Epithelial cell of prostate (primary cell): ENCODE data around the gene ALG11.
"Not testable (repeated sequence)": the region's sequence is repeated elsewhere in the genome, so short reads cannot be mapped to it uniquely, and the experiment has no call there.

Experiments
- DNase-seq: peaks from one replicate; pipeline ENCODE4 v3.0.0-alpha.2; 2011; ENCODE audit warnings: low read depth, low spot score
- H3K27ac ChIP-seq: fragments of 450-650 bp; 2 replicates; pipeline ENCODE4 v1.5.1; 2017; ENCODE audit warnings: mild to moderate bottlenecking

The ALG11 gene

GRCh38 chr13:52011632-52012511 is at the start of gene ALG11:
Gene ALG11, plus strand, starts transcription at chr13:52012398. Its CDS starts 21 bp downstream, at chr13:52012419.
- H3K27ac ChIP-seq = no peak within 1 kb of the TSS
- peak; percentile 88 for DNase-seq

DNA sequence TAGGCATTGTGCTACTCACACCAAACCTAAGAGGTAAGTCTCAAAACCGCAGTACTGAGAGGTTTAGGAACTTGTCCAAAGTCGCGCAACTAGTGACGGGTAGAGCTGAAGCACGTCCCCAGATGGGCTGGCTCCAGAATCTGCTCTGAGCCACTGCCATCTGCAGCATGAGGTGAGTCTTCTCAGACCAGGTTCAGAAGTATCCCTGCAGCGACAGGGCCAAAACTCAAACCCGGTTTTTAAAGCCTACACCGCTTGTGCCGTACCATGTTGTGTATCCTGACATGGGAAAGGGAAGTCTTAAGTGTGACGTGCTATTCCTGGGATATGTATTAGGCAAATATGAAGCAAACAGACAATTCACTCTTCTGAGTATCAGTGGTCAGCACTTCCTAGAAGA is 46.0 kb upstream of the ALG11 start:
- no peak for DNase-seq
- H3K27ac ChIP-seq = no peak overlapping the region

- no peak for DNase-seq
- H3K27ac ChIP-seq = no peak overlapping the region
These were observed 44.4 kb upstream of the ALG11 start for GRCh38 chr13:51967482-51968446.

DNA sequence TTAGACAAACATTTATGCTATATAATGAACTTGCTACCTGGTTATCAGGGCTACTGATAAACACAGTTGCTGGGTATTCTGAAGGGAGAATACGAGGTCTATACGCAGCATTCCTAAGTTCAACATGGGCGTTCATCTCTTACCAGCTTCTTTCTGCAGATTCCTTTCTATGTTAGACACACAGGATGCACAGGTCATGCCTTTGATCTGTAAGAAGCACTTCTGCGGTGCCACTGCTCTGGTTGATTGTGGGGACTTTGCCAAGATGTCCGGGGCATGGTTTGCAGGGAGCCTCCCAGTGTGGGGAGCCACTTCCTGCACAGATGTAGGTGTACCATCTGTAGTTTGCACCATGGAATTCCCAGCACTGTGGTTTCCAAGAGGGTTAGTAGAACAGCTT is 41.8 kb upstream of the ALG11 start:
- DNase-seq = no peak
- H3K27ac ChIP-seq = no peak overlapping the region

GRCh38 chr13:51971520-51972426 is 40.4 kb upstream of the ALG11 start:
- H3K27ac ChIP-seq = no peak overlapping the region
- no peak for DNase-seq

DNA sequence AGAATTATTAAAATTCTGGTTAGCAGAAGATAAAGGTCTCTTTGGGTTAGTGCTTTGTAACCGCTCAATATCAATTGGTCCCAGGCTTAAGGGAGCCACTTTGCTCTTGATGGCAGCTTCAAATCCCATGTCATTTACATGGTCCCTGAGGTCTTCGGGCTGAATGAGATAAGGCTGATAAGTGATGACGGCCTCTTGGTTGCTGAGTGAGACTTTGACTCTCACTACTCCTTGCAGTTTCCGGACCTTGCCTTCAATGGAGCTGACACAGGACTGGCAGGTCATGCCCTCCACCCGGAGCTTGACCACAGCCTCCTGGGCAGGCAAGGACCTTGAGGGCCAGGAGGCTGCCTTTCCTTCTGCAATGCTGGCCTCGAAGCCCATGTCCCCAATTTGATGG is 37.7 kb upstream of the ALG11 start:
- no peak overlapping the region for H3K27ac ChIP-seq
- no peak for DNase-seq

DNA sequence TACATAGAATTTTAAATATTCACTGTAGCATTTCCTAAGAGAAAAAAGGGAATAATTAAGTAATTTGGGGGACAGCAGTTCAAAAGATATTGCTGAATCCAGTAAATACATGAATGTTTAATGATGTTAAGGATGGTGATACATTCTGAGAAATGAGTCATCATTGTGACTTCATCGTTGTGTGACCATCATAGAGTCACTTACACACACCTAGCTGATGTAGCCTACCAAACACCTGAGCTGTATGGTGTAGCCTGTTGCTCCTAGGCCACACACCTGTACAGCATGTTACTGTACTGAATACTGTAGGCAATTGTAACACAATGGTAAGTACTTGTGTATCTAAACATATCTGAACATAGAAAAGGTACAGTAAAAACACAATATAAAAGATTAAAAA is 35.8 kb upstream of the ALG11 start:
- no peak overlapping the region for H3K27ac ChIP-seq
- DNase-seq = no peak

GRCh38 chr13:51976890-51977289 is 35.3 kb upstream of the ALG11 start:
- no peak for DNase-seq
- no peak overlapping the region for H3K27ac ChIP-seq

GRCh38 chr13:51977625-51978024 is 34.6 kb upstream of the ALG11 start:
- H3K27ac ChIP-seq = peak overlapping the region; percentile 7
- no peak for DNase-seq

- no peak overlapping the region for H3K27ac ChIP-seq
- no peak for DNase-seq
These were observed 33.2 kb upstream of the ALG11 start for GRCh38 chr13:51978796-51979556.

DNA sequence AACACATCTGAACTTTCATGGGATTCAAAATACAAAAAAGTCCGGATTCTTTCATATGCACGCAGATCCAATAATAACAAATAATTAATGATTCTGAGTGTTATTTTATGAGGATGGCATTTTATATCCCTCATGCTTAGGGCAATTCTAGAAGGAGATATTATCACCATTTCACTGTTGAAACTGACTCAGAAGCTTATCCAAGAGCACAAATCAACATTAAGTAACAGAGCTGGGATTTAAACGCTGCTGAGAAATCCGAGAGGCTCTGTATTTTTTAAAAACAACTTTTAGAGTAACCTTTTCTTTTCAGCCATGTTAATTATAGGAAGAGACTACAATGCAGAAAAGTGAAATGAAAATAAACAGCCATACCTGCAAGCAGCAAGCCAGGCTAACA is 31.3 kb upstream of the ALG11 start:
- no peak for DNase-seq
- H3K27ac ChIP-seq = no peak overlapping the region

- no peak overlapping the region for H3K27ac ChIP-seq
- DNase-seq = no peak
These were observed 30.8 kb upstream of the ALG11 start for GRCh38 chr13:51981355-51981754.

- H3K27ac ChIP-seq, DNase-seq: not testable (repeated sequence)
These were observed 28.9 kb upstream of the ALG11 start for GRCh38 chr13:51983292-51983691.

DNA sequence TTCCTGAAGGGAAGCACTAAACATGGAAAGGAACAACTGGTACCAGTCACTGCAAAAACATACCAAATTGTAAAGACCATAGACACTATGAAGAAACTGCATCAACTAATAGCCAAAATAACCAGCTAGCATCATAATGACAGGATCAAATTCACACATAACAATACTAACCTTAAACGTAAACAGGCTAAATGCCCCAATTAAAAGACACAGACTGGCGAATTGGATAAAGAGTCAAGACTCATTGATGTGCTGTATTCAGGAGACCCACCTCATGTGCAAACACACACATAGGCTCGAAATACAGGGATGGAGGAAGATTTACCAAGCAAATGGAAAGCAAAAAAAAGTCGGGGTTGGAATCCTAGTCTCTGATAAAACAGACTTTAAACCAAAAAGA is 27.3 kb upstream of the ALG11 start:
- DNase-seq, H3K27ac ChIP-seq: not testable (repeated sequence)

- no peak for DNase-seq
- no peak overlapping the region for H3K27ac ChIP-seq
These were observed 23.1 kb upstream of the ALG11 start for GRCh38 chr13:51988988-51989618.

- H3K27ac ChIP-seq = no peak overlapping the region
- no peak for DNase-seq
These were observed 18.5 kb upstream of the ALG11 start for GRCh38 chr13:51993713-51994112.

DNA sequence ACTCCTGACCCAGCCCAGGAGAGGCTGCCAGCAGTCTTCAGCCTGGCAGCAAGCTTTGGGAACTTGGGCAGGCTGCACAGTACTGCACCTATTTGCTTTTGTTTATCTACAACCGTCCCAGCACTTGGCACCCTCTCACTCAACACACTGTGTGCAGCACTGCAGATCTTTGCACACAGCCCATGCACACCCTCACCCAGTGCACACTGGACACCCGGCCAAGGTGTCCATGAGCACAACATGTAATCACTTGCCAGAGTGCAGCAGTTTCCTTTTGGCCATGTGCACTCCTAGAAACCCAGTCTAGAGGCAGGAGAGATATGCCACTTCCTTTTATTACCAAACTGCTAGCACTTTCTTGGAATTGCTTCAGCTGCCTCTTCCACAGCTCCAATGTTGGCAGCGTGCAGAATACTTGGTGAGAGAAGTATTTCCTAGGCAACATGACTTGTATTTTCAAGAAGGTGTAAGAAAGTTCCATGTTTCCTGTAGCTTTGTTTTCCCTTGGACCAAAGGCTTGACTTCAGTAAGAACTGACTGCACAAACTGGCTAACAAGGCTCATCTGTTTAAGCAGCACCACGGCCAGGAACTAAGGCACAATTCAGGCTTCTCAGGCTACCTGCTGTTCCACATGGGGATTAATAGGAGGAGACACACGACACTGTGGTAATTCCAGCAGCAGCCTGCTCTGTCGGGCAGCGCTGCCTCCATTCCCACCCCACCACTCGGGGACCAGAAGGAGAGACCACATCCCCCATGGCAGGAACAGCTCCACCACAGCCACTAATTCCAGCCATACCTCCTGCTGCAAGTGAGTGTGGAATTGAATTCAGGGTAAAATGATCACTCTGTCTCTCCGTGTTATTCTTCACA is 16.3 kb upstream of the ALG11 start:
- H3K27ac ChIP-seq = peak overlapping the region; percentile 2
- no peak for DNase-seq

- H3K27ac ChIP-seq = no peak overlapping the region
- DNase-seq = no peak
These were observed 15.6 kb upstream of the ALG11 start for GRCh38 chr13:51996641-51997040.
